Stimulated activated naive B cell treated with anti-CD40 and anti-IgM and Interleukin-4, amounts not matched to agents 10 μg/mL and 1 μg/mL and 100 μg/mL, for 72 hours (primary cell): ENCODE measurements around the gene DNAJC8.

ENCODE experiments used
- ATAC-seq, 2 donors: fragments of 150-1000 bp; cut with Tn5 transposase; replicated peaks; 2 replicates each; pipeline ENCODE4 v1.10.0; 2021; ENCODE audit warnings: moderate library complexity in 1 of 2
- DNase-seq: peaks from one replicate; pipeline ENCODE4 v3.0.0; 2021
- H3K27ac Mint-ChIP-seq: one replicate; pipeline ENCODE4 v1.8.0; 2022; ENCODE audit warnings: mild to moderate bottlenecking, mixed read lengths
- H3K27me3 Mint-ChIP-seq, 2 donors: one replicate each; pipeline ENCODE4 v1.8.0; 2022; ENCODE audit warnings: mixed read lengths in 2 of 2
- H3K36me3 Mint-ChIP-seq, 2 donors: one replicate each; pipeline ENCODE4 v1.8.0; 2022; ENCODE audit warnings: mixed read lengths in 2 of 2, mild to moderate bottlenecking in 1 of 2
- H3K4me1 Mint-ChIP-seq, 2 donors: one replicate each; pipeline ENCODE4 v1.8.0; 2022; ENCODE audit warnings: mixed read lengths in 2 of 2, mild to moderate bottlenecking in 1 of 2
- H3K4me3 Mint-ChIP-seq, 2 donors: one replicate each; pipeline ENCODE4 v1.8.0; 2022; ENCODE audit warnings: mild to moderate bottlenecking in 2 of 2, mixed read lengths in 2 of 2, moderate library complexity in 1 of 2
- H3K9me3 Mint-ChIP-seq, 2 donors: one replicate each; pipeline ENCODE4 v1.8.0; 2022; ENCODE audit warnings: mixed read lengths in 2 of 2, mild to moderate bottlenecking in 1 of 2

DNAJC8 gene

GRCh38 chr1:28232558-28233263 is at the start of gene DNAJC8:
DNAJC8 (minus strand) TSS chr1:28233029; CDS start chr1:28232998, 31 bp downstream.
- ATAC-seq (peak; percentile 75), DNase-seq (peak; percentile 87)
- Mint-ChIP-seq H3K27me3 (no peaks in the 10 kb centered on the region), H3K36me3 (peaks cover 17 to 18% of the 10 kb centered on the region in 2 donors), H3K4me1 (peaks cover 9 to 25% of the 10 kb centered on the region in 2 donors), H3K9me3 (no peaks in the 10 kb centered on the region), H3K27ac (peak within 1 kb of the TSS; percentile 100), H3K4me3 (peak within 1 kb of the TSS; percentile 98 to 100)

GRCh38 chr1:28281608-28282425 is 49.0 kb upstream of the DNAJC8 start:
- Mint-ChIP-seq H3K4me3 (no peak overlapping the region), H3K27ac (no peak overlapping the region), H3K4me1 (peaks cover 4 to 5% of the 10 kb centered on the region in 2 donors), H3K27me3 (no peaks in the 10 kb centered on the region), H3K9me3 (no peaks in the 10 kb centered on the region), H3K36me3 (peaks cover 21 to 38% of the 10 kb centered on the region in 2 donors)
- DNase-seq (no peak), ATAC-seq (no peak)

- no peak overlapping the region for H3K4me3 Mint-ChIP-seq
- DNase-seq = no peak
- H3K27me3 Mint-ChIP-seq = no peaks in the 10 kb centered on the region
- peaks cover 21 to 38% of the 10 kb centered on the region in 2 donors for H3K36me3 Mint-ChIP-seq
- no peak for ATAC-seq
- H3K9me3 Mint-ChIP-seq = no peaks in the 10 kb centered on the region
- peaks cover 4 to 5% of the 10 kb centered on the region in 2 donors for H3K4me1 Mint-ChIP-seq
- H3K27ac Mint-ChIP-seq = no peak overlapping the region
Observed at GRCh38 chr1:28280977-28281381, 48.1 kb upstream of the DNAJC8 start.

GRCh38 chr1:28280501-28280900 is 47.7 kb upstream of the DNAJC8 start:
- Mint-ChIP-seq H3K27ac (no peak overlapping the region), H3K36me3 (peaks cover 21 to 38% of the 10 kb centered on the region in 2 donors), H3K4me1 (peaks cover 4 to 5% of the 10 kb centered on the region in 2 donors), H3K27me3 (no peaks in the 10 kb centered on the region), H3K9me3 (no peaks in the 10 kb centered on the region), H3K4me3 (no peak overlapping the region)
- ATAC-seq = no peak
- DNase-seq = no peak

GRCh38 chr1:28279721-28280120 is 46.9 kb upstream of the DNAJC8 start:
- DNase-seq (no peak), ATAC-seq (no peak)
- no peak overlapping the region for H3K27ac Mint-ChIP-seq
- no peak overlapping the region for H3K4me3 Mint-ChIP-seq
- peaks cover 27 to 44% of the 10 kb centered on the region in 2 donors for H3K36me3 Mint-ChIP-seq
- no peaks in the 10 kb centered on the region for H3K27me3 Mint-ChIP-seq
- H3K9me3 Mint-ChIP-seq = no peaks in the 10 kb centered on the region
- H3K4me1 Mint-ChIP-seq = peaks cover 4 to 5% of the 10 kb centered on the region in 2 donors

- no peaks in the 10 kb centered on the region for H3K27me3 Mint-ChIP-seq
- peaks cover 4 to 5% of the 10 kb centered on the region in 2 donors for H3K4me1 Mint-ChIP-seq
- no peak overlapping the region for H3K4me3 Mint-ChIP-seq
- no peak overlapping the region for H3K27ac Mint-ChIP-seq
- ATAC-seq (no peak), DNase-seq (no peak)
- H3K36me3 Mint-ChIP-seq = peaks cover 27 to 51% of the 10 kb centered on the region in 2 donors
- H3K9me3 Mint-ChIP-seq = no peaks in the 10 kb centered on the region
Observed at GRCh38 chr1:28278763-28279162, 45.9 kb upstream of the DNAJC8 start.

GRCh38 chr1:28273216-28273860 is 40.5 kb upstream of the DNAJC8 start:
- H3K9me3 Mint-ChIP-seq = no peaks in the 10 kb centered on the region
- H3K4me3 Mint-ChIP-seq = no peak overlapping the region
- ATAC-seq = no peak
- peaks cover 21 to 27% of the 10 kb centered on the region in 2 donors for H3K36me3 Mint-ChIP-seq
- no peak overlapping the region for H3K27ac Mint-ChIP-seq
- no peaks in the 10 kb centered on the region for H3K27me3 Mint-ChIP-seq
- no peak for DNase-seq
- peaks cover 0 to 2% of the 10 kb centered on the region in 2 donors for H3K4me1 Mint-ChIP-seq

GRCh38 chr1:28272215-28272852 is 39.5 kb upstream of the DNAJC8 start:
- H3K9me3 Mint-ChIP-seq = no peaks in the 10 kb centered on the region

GRCh38 chr1:28269529-28269928 is 36.7 kb upstream of the DNAJC8 start:
- peaks cover 3 to 4% of the 10 kb centered on the region in 2 donors for H3K4me1 Mint-ChIP-seq
- peaks cover 6 to 13% of the 10 kb centered on the region in 2 donors for H3K36me3 Mint-ChIP-seq
- H3K4me3 Mint-ChIP-seq = no peak overlapping the region
- ATAC-seq = no peak
- no peaks in the 10 kb centered on the region for H3K27me3 Mint-ChIP-seq
- DNase-seq = no peak
- no peak overlapping the region for H3K27ac Mint-ChIP-seq
- no peaks in the 10 kb centered on the region for H3K9me3 Mint-ChIP-seq

More at GRCh38 chr1:28272215-28272852, 39.5 kb upstream of the DNAJC8 start:
- DNase-seq (no peak), ATAC-seq (no peak)
- Mint-ChIP-seq H3K36me3 (peaks cover 13 to 19% of the 10 kb centered on the region in 2 donors), H3K4me1 (peaks cover 0 to 4% of the 10 kb centered on the region in 2 donors), H3K27me3 (no peaks in the 10 kb centered on the region), H3K27ac (no peak overlapping the region), H3K4me3 (no peak overlapping the region)

- no peak overlapping the region for H3K27ac Mint-ChIP-seq
- ATAC-seq (no peak), DNase-seq (no peak)
- H3K4me3 Mint-ChIP-seq = no peak overlapping the region
- peaks cover 4 to 6% of the 10 kb centered on the region in 2 donors for H3K4me1 Mint-ChIP-seq
- H3K9me3 Mint-ChIP-seq = no peaks in the 10 kb centered on the region
- no peaks in the 10 kb centered on the region for H3K27me3 Mint-ChIP-seq
- H3K36me3 Mint-ChIP-seq = peaks cover 5 to 6% of the 10 kb centered on the region in 2 donors
Observed at GRCh38 chr1:28267633-28268032, 34.8 kb upstream of the DNAJC8 start.

- Mint-ChIP-seq H3K36me3 (peaks cover 5 to 6% of the 10 kb centered on the region in 2 donors), H3K9me3 (no peaks in the 10 kb centered on the region), H3K4me1 (peaks cover 4 to 6% of the 10 kb centered on the region in 2 donors), H3K27me3 (no peaks in the 10 kb centered on the region), H3K4me3 (no peak overlapping the region), H3K27ac (no peak overlapping the region)
- ATAC-seq = no peak
- no peak for DNase-seq
Observed at GRCh38 chr1:28266920-28267322, 34.1 kb upstream of the DNAJC8 start.

- Mint-ChIP-seq H3K4me3 (no peak overlapping the region), H3K4me1 (peaks cover 14 to 15% of the 10 kb centered on the region in 2 donors), H3K36me3 (peaks cover 0 to 2% of the 10 kb centered on the region in 2 donors), H3K27ac (no peak overlapping the region), H3K27me3 (no peaks in the 10 kb centered on the region), H3K9me3 (no peaks in the 10 kb centered on the region)
- ATAC-seq (no peak), DNase-seq (no peak)
Observed at GRCh38 chr1:28265577-28265976, 32.7 kb upstream of the DNAJC8 start.

- Mint-ChIP-seq H3K4me3 (no peak overlapping the region), H3K27me3 (no peaks in the 10 kb centered on the region), H3K36me3 (peaks cover 0 to 2% of the 10 kb centered on the region in 2 donors), H3K27ac (no peak overlapping the region), H3K9me3 (no peaks in the 10 kb centered on the region), H3K4me1 (peaks cover 15% of the 10 kb centered on the region in 2 donors)
- DNase-seq (no peak), ATAC-seq (no peak)
Observed at GRCh38 chr1:28264897-28265296, 32.1 kb upstream of the DNAJC8 start.

- Mint-ChIP-seq H3K36me3 (no peaks in the 10 kb centered on the region), H3K4me3 (peak overlapping the region; percentile 68 to 92), H3K4me1 (peaks cover 20 to 22% of the 10 kb centered on the region in 2 donors), H3K27ac (peak overlapping the region; percentile 20), H3K9me3 (no peaks in the 10 kb centered on the region), H3K27me3 (peaks cover 0 to 5% of the 10 kb centered on the region in 2 donors)
- ATAC-seq (no peak), DNase-seq (no peak)
Observed at GRCh38 chr1:28260803-28261174, 28.0 kb upstream of the DNAJC8 start.
